Neural cell (in vitro differentiated cells): Measurements from ENCODE around the gene CALY. TPM values are rescaled to one million over a fixed set of nuclear protein-coding genes. Genes with fewer than 3 reads are reported as not detected.

Experiments used
- H2AFZ ChIP-seq: fragments of 200-600, 300-800 bp; sonication (generic), shearing (Covaris generic); 2 replicates; pipeline ENCODE4 v1.6.0; 2014; ENCODE audit warnings: low read depth, mild to moderate bottlenecking, antibody characterized with exemption, low read length, moderate library complexity
- H3F3A ChIP-seq: fragments of 200-600 bp; shearing (Covaris generic); 2 replicates; pipeline ENCODE4 v1.6.1; 2016; ENCODE audit warnings: mild to moderate bottlenecking, moderate library complexity, mixed read lengths, antibody characterized with exemption, low read length; ENCODE audit not compliant: insufficient read depth, poor library complexity, severe bottlenecking
- H3K27ac ChIP-seq: fragments of 200-600, 300-800 bp; sonication (generic), shearing (Covaris generic); 2 replicates; pipeline ENCODE4 v1.5.1; 2014; ENCODE audit warnings: mild to moderate bottlenecking, low read length, moderate library complexity
- H3K27me3 ChIP-seq: fragments of 300-800, 200-600 bp; sonication (generic), shearing (Covaris generic); 2 replicates; pipeline ENCODE4 v1.6.0; 2014; ENCODE audit warnings: mild to moderate bottlenecking, low read depth, low read length, moderate library complexity; ENCODE audit not compliant: insufficient read depth
- H3K36me3 ChIP-seq: fragments of 300-800, 200-600 bp; sonication (generic), shearing (Covaris generic); 2 replicates; pipeline ENCODE4 v1.5.1; 2014; ENCODE audit warnings: mild to moderate bottlenecking, antibody characterized with exemption, low read length, moderate library complexity; ENCODE audit not compliant: insufficient read depth
- H3K4me2 ChIP-seq: fragments of 300-800, 200-600 bp; sonication (generic), shearing (Covaris generic); 2 replicates; pipeline ENCODE4 v1.6.0; 2014; ENCODE audit warnings: mild to moderate bottlenecking, low read length
- H3K4me3 ChIP-seq: fragments of 300-800, 200-600 bp; sonication (generic), shearing (Covaris generic); 2 replicates; pipeline ENCODE4 v1.5.1; 2014; ENCODE audit warnings: mild to moderate bottlenecking, low read length, moderate library complexity
- H3K79me2 ChIP-seq: fragments of 200-600 bp; shearing (Covaris generic); replicated peaks from 2 replicates; pipeline ENCODE4 v1.6.0; 2014; ENCODE audit warnings: mild to moderate bottlenecking, low read length, moderate library complexity; ENCODE audit not compliant: insufficient read depth
- H3K9ac ChIP-seq: fragments of 300-800, 200-600 bp; sonication (generic), shearing (Covaris generic); 2 replicates; pipeline ENCODE4 v1.6.1; 2016; ENCODE audit warnings: mild to moderate bottlenecking, low read length, mixed read lengths
- H3K9me2 ChIP-seq: fragments of 200-600 bp; shearing (Covaris generic); 2 replicates; pipeline ENCODE4 v1.6.1; 2016; ENCODE audit warnings: mild to moderate bottlenecking, low read length, mixed read lengths; ENCODE audit not compliant: insufficient read depth
- H3K9me3 ChIP-seq: fragments of 200-600, 300-800 bp; sonication (generic), shearing (Covaris generic); 2 replicates; pipeline ENCODE4 v1.6.1; 2016; ENCODE audit warnings: mild to moderate bottlenecking, mixed run types, low read length, moderate library complexity, mixed read lengths
- H4K20me1 ChIP-seq: fragments of 200-600 bp; shearing (Covaris generic); 2 replicates; pipeline ENCODE4 v1.6.1; 2016; ENCODE audit warnings: mild to moderate bottlenecking, mixed run types; ENCODE audit not compliant: insufficient read depth
- EP300 ChIP-seq: fragments of 450-650 bp; conservative IDR thresholded peaks from 2 replicates; pipeline ENCODE4 v1.6.1; 2014; ENCODE audit warnings: antibody characterized with exemption, mild to moderate bottlenecking, moderate library complexity; ENCODE audit not compliant: poor library complexity, severe bottlenecking
- EZH2 ChIP-seq: fragments of 200-600, 300-800 bp; shearing (Covaris generic), sonication (generic); IDR thresholded peaks from 2 replicates; pipeline ENCODE4 v1.6.1; 2014; ENCODE audit warnings: antibody characterized with exemption, low read length, borderline replicate concordance, mild to moderate bottlenecking; ENCODE audit not compliant: insufficient read depth, poor library complexity, severe bottlenecking
- MXI1 ChIP-seq: fragments of 450-650 bp; conservative IDR thresholded peaks from 2 replicates; pipeline ENCODE4 v1.6.1; 2014; ENCODE audit warnings: antibody characterized with exemption, mild to moderate bottlenecking; ENCODE audit not compliant: poor library complexity, severe bottlenecking
- POLR2AphosphoS5 ChIP-seq: IDR thresholded peaks from 2 replicates; pipeline ENCODE4 v1.6.1; 2012
- RAD21 ChIP-seq: fragments of 450-650 bp; conservative IDR thresholded peaks from 2 replicates; pipeline ENCODE4 v1.6.1; 2014; ENCODE audit warnings: antibody characterized with exemption, mild to moderate bottlenecking, moderate library complexity
- REST ChIP-seq: IDR thresholded peaks from 2 replicates; pipeline ENCODE4 v1.6.1; 2012; ENCODE audit warnings: borderline replicate concordance
- SMC3 ChIP-seq: fragments of 450-650 bp; conservative IDR thresholded peaks from 2 replicates; pipeline ENCODE4 v1.6.1; 2014; ENCODE audit warnings: antibody characterized with exemption, mild to moderate bottlenecking, moderate library complexity; ENCODE audit not compliant: poor library complexity
- TAF1 ChIP-seq: IDR thresholded peaks from 2 replicates; pipeline ENCODE4 v1.6.1; 2012; ENCODE audit warnings: low read depth
- polyA plus RNA-seq: library from polyadenylated mRNA; depleted of rRNA; stranded (reverse); fragments of >200 nt; gene quantifications from 2 replicates; pipeline ENCODE4 v1.2.3, GENCODE V29; 2014
- TF ChIP-seq, protein P1 (sequence below): fragments of 450-650 bp; IDR thresholded peaks from 2 replicates; pipeline ENCODE4 v1.5.1; 2014; ENCODE audit warnings: antibody characterized with exemption, mild to moderate bottlenecking, moderate library complexity; ENCODE audit not compliant: poor library complexity, severe bottlenecking

The CALY gene
- polyA plus RNA-seq, 1 donor from 2014 or later: 3.7 TPM

DNA sequence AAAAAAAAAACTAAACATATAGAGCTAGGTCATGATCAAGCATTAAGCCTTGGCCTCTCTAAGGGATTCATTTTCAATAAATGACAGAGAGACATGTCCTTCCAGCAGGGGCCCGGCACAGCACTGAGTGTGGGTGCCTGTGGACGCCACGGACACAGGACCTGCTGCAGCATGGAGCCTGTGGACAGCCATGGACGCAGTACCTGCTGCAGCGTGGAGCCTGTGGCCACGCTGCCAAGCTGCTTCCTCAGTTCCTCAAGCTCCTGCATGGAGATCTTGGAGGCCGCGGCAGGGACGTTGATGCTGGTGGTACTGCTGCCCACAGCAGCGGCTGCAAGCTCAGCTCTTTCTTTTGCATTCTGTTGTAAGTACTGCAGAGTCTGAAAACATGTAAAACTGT, 37.5 kb downstream of the CALY start:
- no peak overlapping the region for H3K27ac ChIP-seq
- H3K79me2 ChIP-seq: no peaks in the 10 kb centered on the region
- H2AFZ ChIP-seq: no peak overlapping the region
- H3K9ac ChIP-seq: no peak overlapping the region
- no peak for TF ChIP-seq SMC3
- no peak for TF ChIP-seq REST
- no peak for TF ChIP-seq TAF1
- no peak for TF ChIP-seq POLR2AphosphoS5
- TF ChIP-seq RAD21: no peak
- TF ChIP-seq, protein P1, sequence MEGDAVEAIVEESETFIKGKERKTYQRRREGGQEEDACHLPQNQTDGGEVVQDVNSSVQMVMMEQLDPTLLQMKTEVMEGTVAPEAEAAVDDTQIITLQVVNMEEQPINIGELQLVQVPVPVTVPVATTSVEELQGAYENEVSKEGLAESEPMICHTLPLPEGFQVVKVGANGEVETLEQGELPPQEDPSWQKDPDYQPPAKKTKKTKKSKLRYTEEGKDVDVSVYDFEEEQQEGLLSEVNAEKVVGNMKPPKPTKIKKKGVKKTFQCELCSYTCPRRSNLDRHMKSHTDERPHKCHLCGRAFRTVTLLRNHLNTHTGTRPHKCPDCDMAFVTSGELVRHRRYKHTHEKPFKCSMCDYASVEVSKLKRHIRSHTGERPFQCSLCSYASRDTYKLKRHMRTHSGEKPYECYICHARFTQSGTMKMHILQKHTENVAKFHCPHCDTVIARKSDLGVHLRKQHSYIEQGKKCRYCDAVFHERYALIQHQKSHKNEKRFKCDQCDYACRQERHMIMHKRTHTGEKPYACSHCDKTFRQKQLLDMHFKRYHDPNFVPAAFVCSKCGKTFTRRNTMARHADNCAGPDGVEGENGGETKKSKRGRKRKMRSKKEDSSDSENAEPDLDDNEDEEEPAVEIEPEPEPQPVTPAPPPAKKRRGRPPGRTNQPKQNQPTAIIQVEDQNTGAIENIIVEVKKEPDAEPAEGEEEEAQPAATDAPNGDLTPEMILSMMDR: no peak
- no peak for TF ChIP-seq EZH2
- no peak for TF ChIP-seq EP300
- no peak for TF ChIP-seq MXI1
- no peaks in the 10 kb centered on the region for H3K27me3 ChIP-seq
- H3K4me2 ChIP-seq: no peak overlapping the region
- H3K4me3 ChIP-seq: no peak overlapping the region
- H3K9me3 ChIP-seq: no peaks in the 10 kb centered on the region
- no peaks in the 10 kb centered on the region for H4K20me1 ChIP-seq
- H3F3A ChIP-seq: no peaks in the 10 kb centered on the region
- no peaks in the 10 kb centered on the region for H3K9me2 ChIP-seq
- H3K36me3 ChIP-seq: no peaks in the 10 kb centered on the region

GRCh38 chr10:133298466-133298865, 38.2 kb downstream of the CALY start:
- no peak overlapping the region for H3K4me2 ChIP-seq
- no peak overlapping the region for H3K9ac ChIP-seq
- H3K79me2 ChIP-seq: no peaks in the 10 kb centered on the region
- H3F3A ChIP-seq: no peaks in the 10 kb centered on the region
- H3K36me3 ChIP-seq: no peaks in the 10 kb centered on the region
- no peaks in the 10 kb centered on the region for H3K9me3 ChIP-seq
- no peaks in the 10 kb centered on the region for H4K20me1 ChIP-seq
- H2AFZ ChIP-seq: no peak overlapping the region
- no peak overlapping the region for H3K4me3 ChIP-seq
- no peak for TF ChIP-seq POLR2AphosphoS5
- no peak for TF ChIP-seq RAD21
- no peak for TF ChIP-seq EZH2
- TF ChIP-seq SMC3: no peak
- no peak for TF ChIP-seq REST
- TF ChIP-seq EP300: no peak
- no peak for TF ChIP-seq TAF1
- TF ChIP-seq, protein P1: no peak
- TF ChIP-seq MXI1: no peak
- H3K27me3 ChIP-seq: no peaks in the 10 kb centered on the region
- H3K27ac ChIP-seq: no peak overlapping the region
- H3K9me2 ChIP-seq: no peaks in the 10 kb centered on the region
